Breast epithelium (tissue), 4 donors: ENCODE results near the gene SFXN5. TPM values are rescaled to one million over a fixed set of nuclear protein-coding genes. Genes with fewer than 3 reads are reported as not detected.

ENCODE experiments used
- DNase-seq, 2 donors: peaks; one replicate each; pipeline ENCODE4 v3.0.0-alpha.2; 2019; ENCODE audit warnings: low spot score in 2 of 2
- H3K27ac ChIP-seq, 2 donors: fragments of 200-600 bp; sonication (generic) in 1 of 2; one replicate each; pipeline ENCODE4 v1.5.1; 2016 to 2019; ENCODE audit warnings: mild to moderate bottlenecking in 1 of 2
- H3K27me3 ChIP-seq, 2 donors: fragments of 200-600 bp; sonication (generic) in 1 of 2; one replicate each; pipeline versions ENCODE4 v1.5.1 to v1.6.0; 2017 to 2019; ENCODE audit warnings: control low read depth in 1 of 2, mild to moderate bottlenecking in 1 of 2
- H3K36me3 ChIP-seq: fragments of 200-600 bp; one replicate; pipeline ENCODE4 v1.5.1; 2019
- H3K4me1 ChIP-seq, 2 donors: fragments of 200-600 bp; sonication (generic); one replicate each; pipeline ENCODE4 v1.5.1; 2016 to 2019; ENCODE audit warnings: control low read depth in 1 of 2
- H3K4me3 ChIP-seq, 3 donors: fragments of 200-600 bp; sonication (generic); 1 replicate in 2 of 3; 2 replicates in 1 of 3; pipeline ENCODE4 v1.5.1; 2016 to 2019; ENCODE audit warnings: mild to moderate bottlenecking in 3 of 3, moderate library complexity in 2 of 3
- H3K9me3 ChIP-seq, 2 donors: fragments of 200-600 bp; sonication (generic) in 1 of 2; one replicate each; pipeline ENCODE4 v1.5.1; 2016 to 2019; ENCODE audit warnings: control low read depth in 1 of 2
- CTCF ChIP-seq, 3 donors: fragments of 450-650 bp; IDR thresholded peaks; one replicate each; pipeline ENCODE4 v1.5.1; 2016 to 2017; ENCODE audit warnings: antibody characterized with exemption in 3 of 3, mild to moderate bottlenecking in 3 of 3, moderate library complexity in 3 of 3
- POLR2A ChIP-seq: fragments of 450-650 bp; IDR thresholded peaks from one replicate; pipeline ENCODE4 v1.6.1; 2016; ENCODE audit warnings: antibody characterized with exemption, mild to moderate bottlenecking, moderate library complexity
- POLR2AphosphoS5 ChIP-seq, 3 donors: sonication (generic); formaldehyde crosslinking; IDR thresholded peaks; one replicate each; pipeline ENCODE4 v1.6.1; 2017; ENCODE audit warnings: antibody characterized with exemption in 3 of 3
- intact Hi-C: fragments of 100-400 bp; cut with DNase I; formaldehyde crosslinking; loops from one replicate; pipeline ENCODE4 v1.15.1; 2023; ENCODE audit warnings: low total_unique reads
- total RNA-seq, 3 donors: library from RNA; depleted of rRNA; stranded (reverse); fragments of >200 nt; gene quantifications; one replicate each; pipeline ENCODE4 v1.1.0, GENCODE V29; 2016

The SFXN5 gene
- total RNA-seq, 3 donors from 2014 or later, result 6.7 to 19.6 (median 12.8) TPM

GRCh38 chr2:73080321-73081131, 9.0 kb upstream of the SFXN5 start:
- Histone ChIP-seq H3K27me3 (no peaks in the 10 kb centered on the region), H3K36me3 (no peaks in the 10 kb centered on the region), H3K27ac (no peak overlapping the region), H3K4me1 (no peaks in the 10 kb centered on the region), H3K9me3 (no peaks in the 10 kb centered on the region), H3K4me3 (no peak overlapping the region)
- DNase-seq, result no peak
- intact Hi-C loops, result loop anchor here (10.0 kb wide), 1 partner anchor 94 kb away; no protein-coding TSS in a partner anchor
- no peak for TF ChIP-seq CTCF (IDR thresholded peaks at IDR 0.05)
- TF ChIP-seq POLR2AphosphoS5 (IDR thresholded peaks at IDR 0.05), result no peak
- TF ChIP-seq POLR2A, result no peak

- no peaks in the 10 kb centered on the region for H3K27me3 ChIP-seq
- intact Hi-C loops, result loop anchor here (10.0 kb wide), 1 partner anchor 95 kb away; no protein-coding TSS in a partner anchor
- no peak for DNase-seq
- no peaks in the 10 kb centered on the region for H3K36me3 ChIP-seq
- no peak overlapping the region for H3K4me3 ChIP-seq
- TF ChIP-seq POLR2AphosphoS5 (IDR thresholded peaks at IDR 0.05) (no peak), CTCF (IDR thresholded peaks at IDR 0.05) (no peak), POLR2A (no peak)
- H3K9me3 ChIP-seq, result no peaks in the 10 kb centered on the region
- H3K27ac ChIP-seq, result no peak overlapping the region
- no peaks in the 10 kb centered on the region for H3K4me1 ChIP-seq
Observed at GRCh38 chr2:73079636-73080035, 8.1 kb upstream of the SFXN5 start.

- Histone ChIP-seq H3K4me3 (no peak overlapping the region), H3K4me1 (no peaks in the 10 kb centered on the region), H3K9me3 (no peaks in the 10 kb centered on the region), H3K27ac (no peak overlapping the region), H3K27me3 (no peaks in the 10 kb centered on the region), H3K36me3 (no peaks in the 10 kb centered on the region)
- intact Hi-C loops, result no loop called here
- no peak for TF ChIP-seq POLR2A
- TF ChIP-seq POLR2AphosphoS5 (IDR thresholded peaks at IDR 0.05), result no peak
- no peak for TF ChIP-seq CTCF (IDR thresholded peaks at IDR 0.05)
- no peak for DNase-seq
Observed at GRCh38 chr2:73078457-73079411, 7.2 kb upstream of the SFXN5 start.

- DNase-seq, result no peak
- no peak overlapping the region for H3K27ac ChIP-seq
- intact Hi-C loops, result no loop called here
Observed at GRCh38 chr2:73077424-73077795, 5.9 kb upstream of the SFXN5 start.

More at GRCh38 chr2:73077424-73077795, 5.9 kb upstream of the SFXN5 start:
- Histone ChIP-seq H3K4me1 (peaks cover 0 to 3% of the 10 kb centered on the region in 2 donors), H3K27me3 (no peaks in the 10 kb centered on the region), H3K36me3 (no peaks in the 10 kb centered on the region), H3K9me3 (no peaks in the 10 kb centered on the region), H3K4me3 (no peak overlapping the region)
- TF ChIP-seq POLR2A, result no peak
- no peak for TF ChIP-seq POLR2AphosphoS5 (IDR thresholded peaks at IDR 0.05)
- no peak for TF ChIP-seq CTCF (IDR thresholded peaks at IDR 0.05)
